22Rv1 (cell line): ENCODE data around the gene NEDD4L.

Source experiments
- CTCF ChIP-seq: fragments of 450-650 bp; IDR thresholded peaks from 2 replicates; pipeline ENCODE4 v1.5.1; 2017; ENCODE audit warnings: mild to moderate bottlenecking
- ZFX ChIP-seq: fragments of 450-650 bp; IDR thresholded peaks from 2 replicates; pipeline ENCODE4 v1.6.1; 2017; ENCODE audit warnings: antibody characterized with exemption, borderline replicate concordance

DNA sequence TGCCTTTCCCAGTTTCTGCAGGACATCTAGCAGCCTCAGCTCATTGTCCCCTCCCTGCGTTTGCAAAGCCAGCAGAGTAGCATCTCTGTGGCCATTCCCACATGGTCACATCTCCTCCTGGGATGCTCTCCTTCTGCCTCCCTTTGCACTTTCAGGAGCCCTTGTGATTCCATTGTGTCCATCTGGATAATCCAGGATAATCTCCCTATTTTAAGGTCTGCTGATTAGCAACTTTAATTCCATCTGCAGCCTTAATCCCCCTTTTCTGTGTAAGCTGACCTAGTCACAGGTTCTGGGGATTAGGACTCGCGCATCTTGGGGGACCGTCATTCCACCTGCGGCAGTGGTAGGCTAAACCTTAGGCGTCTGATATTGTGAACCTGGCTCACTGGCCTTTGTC lies 70.7 kb downstream of the NEDD4L start:
- TF ChIP-seq CTCF: no peak
- no peak for TF ChIP-seq ZFX
